Stimulated activated CD4-positive, alpha-beta T cell treated with anti-CD3 and anti-CD28 coated beads, Interleukin-4, amount 100 ng/mL, for 24 hours (primary cell): ENCODE results near the gene RCN1.
"Not testable (repeated sequence)": the region's sequence is repeated elsewhere in the genome, so short reads cannot be mapped to it uniquely, and the experiment has no call there.

Experiments used
- DNase-seq: peaks from one replicate; pipeline ENCODE4 v3.0.0-alpha.2; 2020

RCN1 gene

GRCh38 chr11:32090545-32091370 lies at the start of gene RCN1:
TSS of gene RCN1 (plus strand) at chr11:32091074. CDS start at chr11:32091197, 123 bp downstream.
- peak; percentile 41 for DNase-seq

- no peak for DNase-seq
Observed at GRCh38 chr11:32043737-32044136, 47.1 kb upstream of the RCN1 start.

GRCh38 chr11:32044158-32044863 lies 46.6 kb upstream of the RCN1 start:
- DNase-seq: no peak

- no peak for DNase-seq
Observed at GRCh38 chr11:32045456-32045855, 45.4 kb upstream of the RCN1 start.

GRCh38 chr11:32050264-32050663 lies 40.6 kb upstream of the RCN1 start:
- no peak for DNase-seq

GRCh38 chr11:32052215-32052614 lies 38.7 kb upstream of the RCN1 start:
- DNase-seq: peak; percentile 62

- DNase-seq: no peak
Observed at GRCh38 chr11:32053151-32053888, 37.6 kb upstream of the RCN1 start.

- DNase-seq: no peak
Observed at GRCh38 chr11:32055861-32056260, 35.0 kb upstream of the RCN1 start.

GRCh38 chr11:32056438-32056837 lies 34.4 kb upstream of the RCN1 start:
- no peak for DNase-seq

- DNase-seq: no peak
Observed at GRCh38 chr11:32059686-32060462, 31.0 kb upstream of the RCN1 start.

GRCh38 chr11:32062540-32062939 lies 28.3 kb upstream of the RCN1 start:
- no peak for DNase-seq

- not testable (repeated sequence) for DNase-seq
Observed at GRCh38 chr11:32063031-32063430, 27.8 kb upstream of the RCN1 start.

GRCh38 chr11:32065865-32066629 lies 24.8 kb upstream of the RCN1 start:
- DNase-seq: no peak

- no peak for DNase-seq
Observed at GRCh38 chr11:32068134-32068870, 22.6 kb upstream of the RCN1 start.

GRCh38 chr11:32069361-32070058 lies 21.4 kb upstream of the RCN1 start:
- DNase-seq: no peak

GRCh38 chr11:32070692-32071091 lies 20.2 kb upstream of the RCN1 start:
- DNase-seq: no peak

GRCh38 chr11:32071811-32072210 lies 19.1 kb upstream of the RCN1 start:
- DNase-seq: no peak

GRCh38 chr11:32072872-32073643 lies 17.8 kb upstream of the RCN1 start:
- no peak for DNase-seq

GRCh38 chr11:32073644-32074026 lies 17.2 kb upstream of the RCN1 start:
- DNase-seq: no peak

- no peak for DNase-seq
Observed at GRCh38 chr11:32079553-32079952, 11.3 kb upstream of the RCN1 start.
